Measurements from ENCODE around the gene SPATA25. TPM values are rescaled to one million over a fixed set of nuclear protein-coding genes. Genes with fewer than 3 reads are reported as not detected.

The SPATA25 gene
- total and polyA plus RNA-seq, 4 experiments from 2014 or later, result 0.38 to 4.7 (median 2.8) TPM; not detected in 1

DNA sequence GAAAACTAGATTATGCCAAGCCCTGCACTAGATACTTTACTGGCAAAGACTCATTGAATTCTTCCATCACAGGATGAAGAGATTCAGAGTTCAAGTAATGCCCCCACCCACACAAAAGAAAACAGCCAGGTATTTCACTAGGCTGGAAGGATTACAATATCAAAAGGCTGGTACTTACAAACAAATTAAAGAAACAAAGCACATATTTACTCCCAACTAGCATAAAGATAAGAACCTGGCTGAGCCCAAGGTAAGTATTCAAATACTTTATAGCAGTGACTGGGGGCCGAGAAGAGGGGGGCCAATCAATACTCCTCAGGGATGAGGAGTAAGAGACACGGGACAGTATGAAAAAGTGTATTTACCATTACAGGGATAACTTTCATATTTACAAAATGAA is 33.9 kb downstream of the SPATA25 start:
- no peak for DNase-seq
- Mint-ChIP-seq H3K27me3 (no peaks in the 10 kb centered on the region), H3K36me3 (peaks cover 28 to 33% of the 10 kb centered on the region in 2 donors), H3K4me3 (no peak overlapping the region), H3K4me1 (peaks cover 19 to 62% (median 31%) of the 10 kb centered on the region in 4 donors), H3K9me3 (no peaks in the 10 kb centered on the region), H3K27ac (no peak overlapping the region)
- Histone ChIP-seq H3K4me1 (ENCODE audit: insufficient read depth, low read length) (peaks cover 30% of the 10 kb centered on the region), H3K4me3 (ENCODE audit: low read length in 2 of 2) (no peak overlapping the region), H3K27me3 (ENCODE audit: insufficient read depth, low read length) (no peaks in the 10 kb centered on the region), H3K36me3 (ENCODE audit: insufficient read depth, low read length) (peaks cover 30% of the 10 kb centered on the region), H3K9me3 (ENCODE audit: control insufficient read depth in 1 of 2, low read length in 2 of 2) (no peaks in the 10 kb centered on the region), H3K27ac (ENCODE audit: low read depth, low read length) (no peak overlapping the region)
- POLR2A ChIA-PET (ENCODE audit: partially characterized antibody), result no interaction called here
- intact Hi-C loops (cut with micrococcal nuclease), result loop anchor here (10.0 kb wide), 1 partner anchor 59 kb away; the partner anchor contains the start of genes DNTTIP1 and WFDC3
- CTCF ChIA-PET (ENCODE audit: partially characterized antibody), result no interaction called here

GRCh38 chr20:45852326-45852725 is 35.1 kb downstream of the SPATA25 start:
- intact Hi-C loops (cut with micrococcal nuclease), result loop anchor here (10.0 kb wide), 1 partner anchor 58 kb away; the partner anchor contains the start of genes DNTTIP1 and WFDC3
- POLR2A ChIA-PET (ENCODE audit: partially characterized antibody), result interaction anchor here (0.6 kb wide), 1 partner anchor 14 kb away, joined by 3 read pairs; no protein-coding TSS in a partner anchor
- Mint-ChIP-seq H3K4me3 (no peak overlapping the region), H3K9me3 (no peaks in the 10 kb centered on the region), H3K27me3 (no peaks in the 10 kb centered on the region), H3K27ac (no peak overlapping the region), H3K36me3 (peaks cover 33 to 37% of the 10 kb centered on the region in 2 donors), H3K4me1 (peaks cover 10 to 52% (median 23%) of the 10 kb centered on the region in 4 donors)
- no peak overlapping the region for H3K4me3 ChIP-seq (ENCODE audit: low read length in 2 of 2)
- H3K4me1 ChIP-seq (ENCODE audit: insufficient read depth, low read length), result peaks cover 24% of the 10 kb centered on the region
- no peaks in the 10 kb centered on the region for H3K9me3 ChIP-seq (ENCODE audit: control insufficient read depth in 1 of 2, low read length in 2 of 2)
- H3K27me3 ChIP-seq (ENCODE audit: insufficient read depth, low read length), result no peaks in the 10 kb centered on the region
- no peak for DNase-seq
- H3K27ac ChIP-seq (ENCODE audit: low read depth, low read length), result no peak overlapping the region
- CTCF ChIA-PET (ENCODE audit: partially characterized antibody), result interaction anchor here (0.9 to 1.0 kb wide), 2 partner anchors 28 to 39 kb away, joined by 3 read pairs; no protein-coding TSS in a partner anchor
- H3K36me3 ChIP-seq (ENCODE audit: insufficient read depth, low read length), result peaks cover 35% of the 10 kb centered on the region

DNA sequence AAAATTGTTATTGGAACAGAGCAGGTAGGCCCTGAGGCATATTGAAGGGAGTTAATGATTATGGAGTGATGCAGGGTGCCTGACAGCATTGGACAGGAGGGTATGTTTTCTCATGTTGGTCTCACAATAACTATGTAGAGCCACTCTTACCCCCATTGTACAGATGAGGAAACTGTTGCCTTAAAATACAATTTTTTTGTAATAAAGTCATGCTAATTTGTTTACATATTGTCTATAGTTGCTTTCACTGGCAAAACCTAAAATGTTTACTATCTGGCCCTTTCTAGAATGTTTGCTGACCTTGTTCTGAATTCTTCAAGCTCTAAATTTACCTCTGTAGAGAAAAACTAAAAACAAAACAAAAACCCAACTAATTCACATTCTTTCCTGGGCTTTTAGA is 35.9 kb downstream of the SPATA25 start:
- Mint-ChIP-seq H3K27ac (no peak overlapping the region), H3K9me3 (no peaks in the 10 kb centered on the region), H3K27me3 (no peaks in the 10 kb centered on the region), H3K4me1 (peaks cover 9 to 44% (median 17%) of the 10 kb centered on the region in 4 donors), H3K4me3 (no peak overlapping the region), H3K36me3 (peaks cover 33 to 41% of the 10 kb centered on the region in 2 donors)
- DNase-seq, result no peak
- Histone ChIP-seq H3K4me1 (ENCODE audit: insufficient read depth, low read length) (peaks cover 22% of the 10 kb centered on the region), H3K9me3 (ENCODE audit: control insufficient read depth in 1 of 2, low read length in 2 of 2) (no peaks in the 10 kb centered on the region), H3K36me3 (ENCODE audit: insufficient read depth, low read length) (peaks cover 39% of the 10 kb centered on the region), H3K4me3 (ENCODE audit: low read length in 2 of 2) (no peak overlapping the region), H3K27me3 (ENCODE audit: insufficient read depth, low read length) (no peaks in the 10 kb centered on the region), H3K27ac (ENCODE audit: low read depth, low read length) (no peak overlapping the region)
- ChIA-PET CTCF (ENCODE audit: partially characterized antibody) (no interaction called here), POLR2A (ENCODE audit: partially characterized antibody) (interaction anchor here (0.6 to 1.4 kb wide), 3 partner anchors 13 to 83 kb away, joined by 3 to 5 read pairs (median 4); partner anchors contain the start of gene PCIF1)
- intact Hi-C loops (cut with micrococcal nuclease), result loop anchor here (10.0 kb wide), 1 partner anchor 57 kb away; the partner anchor contains the start of genes DNTTIP1 and WFDC3

DNA sequence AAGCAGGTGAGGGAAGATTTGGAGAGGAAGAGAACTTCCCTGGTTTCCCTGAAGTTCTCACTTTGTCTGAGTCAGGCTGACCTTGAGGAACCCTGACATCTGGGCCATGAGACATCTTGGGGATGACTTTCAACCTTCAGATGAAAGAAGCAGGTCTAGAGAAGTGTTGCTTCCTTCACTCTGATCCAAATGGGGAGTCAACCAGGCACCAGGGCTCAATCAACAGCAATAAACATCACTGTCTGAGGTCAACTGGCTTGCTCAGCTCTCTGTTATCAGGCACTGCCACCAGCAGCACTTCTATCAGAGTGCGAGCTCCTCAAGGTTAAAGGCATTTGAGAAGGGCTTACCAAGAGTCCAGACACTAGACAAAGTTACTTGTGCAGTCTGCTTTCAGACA is 36.5 kb downstream of the SPATA25 start:
- Mint-ChIP-seq H3K27me3 (no peaks in the 10 kb centered on the region), H3K4me3 (no peak overlapping the region), H3K36me3 (peaks cover 36 to 47% of the 10 kb centered on the region in 2 donors), H3K27ac (no peak overlapping the region), H3K9me3 (no peaks in the 10 kb centered on the region), H3K4me1 (peaks cover 8 to 38% (median 13%) of the 10 kb centered on the region in 4 donors)
- H3K4me3 ChIP-seq (ENCODE audit: low read length in 2 of 2), result no peak overlapping the region
- no peaks in the 10 kb centered on the region for H3K9me3 ChIP-seq (ENCODE audit: control insufficient read depth in 1 of 2, low read length in 2 of 2)
- H3K36me3 ChIP-seq (ENCODE audit: insufficient read depth, low read length), result peaks cover 42% of the 10 kb centered on the region
- H3K27ac ChIP-seq (ENCODE audit: low read depth, low read length), result no peak overlapping the region
- ChIA-PET POLR2A (ENCODE audit: partially characterized antibody) (interaction anchor here (0.8 to 1.4 kb wide), 2 partner anchors 17 to 84 kb away, joined by 4 to 5 read pairs; partner anchors contain the start of gene PCIF1), CTCF (ENCODE audit: partially characterized antibody) (no interaction called here)
- no peaks in the 10 kb centered on the region for H3K27me3 ChIP-seq (ENCODE audit: insufficient read depth, low read length)
- DNase-seq, result no peak
- intact Hi-C loops (cut with micrococcal nuclease), result loop anchor here (10.0 kb wide), 1 partner anchor 56 kb away; the partner anchor contains the start of genes DNTTIP1 and WFDC3
- peaks cover 16% of the 10 kb centered on the region for H3K4me1 ChIP-seq (ENCODE audit: insufficient read depth, low read length)

DNA sequence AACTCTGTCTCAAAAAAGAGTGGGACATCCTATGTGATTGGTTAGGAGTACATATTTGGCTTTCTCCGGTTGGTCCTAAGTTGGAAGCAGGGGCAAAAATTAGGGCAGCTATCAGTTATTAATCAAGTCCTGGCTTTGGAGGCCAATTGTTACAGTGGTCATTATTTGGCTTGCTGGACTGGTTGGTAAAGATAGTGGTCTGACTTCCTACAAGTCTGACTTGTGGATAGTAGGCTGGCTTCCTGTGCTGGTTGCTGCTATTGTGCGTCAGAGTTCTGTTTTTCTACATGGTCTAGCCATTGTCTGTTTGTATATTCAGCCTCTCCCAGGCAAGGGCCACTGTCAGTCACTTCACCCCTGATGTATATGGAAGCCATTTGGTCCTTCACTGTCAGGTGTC is 37.2 kb downstream of the SPATA25 start:
- POLR2A ChIA-PET (ENCODE audit: partially characterized antibody), result interaction anchor here (1.3 kb wide), 1 partner anchor 31 kb away, joined by 6 read pairs; the partner anchor contains the start of gene ZSWIM1
- H3K4me3 Mint-ChIP-seq, result peak overlapping the region in 1 of 8 donors; percentile 6
- Histone ChIP-seq H3K36me3 (ENCODE audit: insufficient read depth, low read length) (peaks cover 47% of the 10 kb centered on the region), H3K9me3 (ENCODE audit: control insufficient read depth in 1 of 2, low read length in 2 of 2) (no peaks in the 10 kb centered on the region), H3K4me3 (ENCODE audit: low read length in 2 of 2) (no peak overlapping the region), H3K27me3 (ENCODE audit: insufficient read depth, low read length) (no peaks in the 10 kb centered on the region), H3K27ac (ENCODE audit: low read depth, low read length) (no peak overlapping the region), H3K4me1 (ENCODE audit: insufficient read depth, low read length) (peaks cover 11% of the 10 kb centered on the region)
- no peaks in the 10 kb centered on the region for H3K27me3 Mint-ChIP-seq
- intact Hi-C loops (cut with micrococcal nuclease), result loop anchor here (10.0 kb wide), 1 partner anchor 55 kb away; the partner anchor contains the start of genes DNTTIP1 and WFDC3
- no peak for DNase-seq
- peak overlapping the region in 2 of 7 donors; percentile 18 to 66 for H3K27ac Mint-ChIP-seq
- H3K9me3 Mint-ChIP-seq, result no peaks in the 10 kb centered on the region
- peaks cover 7 to 33% (median 9%) of the 10 kb centered on the region in 4 donors for H3K4me1 Mint-ChIP-seq
- CTCF ChIA-PET (ENCODE audit: partially characterized antibody), result no interaction called here
- H3K36me3 Mint-ChIP-seq, result peaks cover 36 to 52% of the 10 kb centered on the region in 2 donors

DNA sequence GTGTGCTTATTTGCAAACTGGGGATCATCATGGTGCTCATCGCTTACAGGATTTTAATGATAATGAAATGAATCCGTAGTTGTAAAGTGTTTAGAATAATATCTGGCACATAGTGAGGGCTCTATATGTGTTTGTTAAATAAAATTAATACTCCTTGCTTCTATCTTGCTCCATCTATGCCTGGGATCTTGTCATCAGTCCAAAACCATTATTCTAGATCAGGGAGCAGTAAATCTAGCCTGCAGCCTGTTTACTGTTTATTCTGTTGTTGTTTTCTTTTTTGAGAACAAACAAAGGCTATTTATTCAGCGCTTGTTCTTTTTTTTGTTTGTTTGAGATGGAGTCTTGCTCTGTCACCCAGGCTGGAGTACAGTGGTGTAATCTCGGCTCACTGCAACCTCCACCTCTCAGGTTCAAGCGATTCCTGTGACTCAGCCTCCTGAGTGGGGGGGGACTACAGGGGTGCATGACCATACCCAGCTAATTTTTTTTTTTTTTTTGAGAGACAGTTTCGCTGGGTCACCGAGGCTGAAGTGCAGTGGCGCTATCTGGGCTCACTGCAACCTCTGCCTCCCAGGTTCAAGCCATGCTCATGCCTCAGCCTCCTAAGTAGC is 38.3 kb downstream of the SPATA25 start:
- intact Hi-C loops (cut with micrococcal nuclease), result no loop called here

DNA sequence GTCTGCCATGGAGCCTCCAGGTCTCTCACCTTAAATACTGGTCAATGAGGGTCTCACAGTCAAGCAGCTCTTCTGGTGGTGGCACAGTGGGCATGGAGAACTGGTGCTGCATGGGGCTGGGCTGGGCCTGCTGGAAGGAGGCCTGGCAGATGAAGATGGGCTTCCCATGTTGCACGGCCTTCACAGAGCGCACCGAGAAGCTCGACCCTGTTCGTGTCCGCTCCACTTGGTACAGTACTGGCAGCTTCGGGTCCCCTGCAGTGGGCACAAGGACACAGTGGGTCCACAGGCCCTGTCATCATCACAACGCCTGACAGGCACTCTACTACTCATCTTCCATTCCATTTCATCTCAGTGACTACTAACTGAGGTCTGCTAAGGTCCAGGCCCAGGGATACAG is 39.0 kb downstream of the SPATA25 start:
- DNase-seq, result no peak
- Mint-ChIP-seq H3K36me3 (peaks cover 38 to 57% of the 10 kb centered on the region in 2 donors), H3K4me3 (no peak overlapping the region), H3K9me3 (no peaks in the 10 kb centered on the region), H3K27ac (no peak overlapping the region), H3K4me1 (peaks cover under 1 to 16% (median 2%) of the 10 kb centered on the region in 4 donors), H3K27me3 (no peaks in the 10 kb centered on the region)
- Histone ChIP-seq H3K27ac (ENCODE audit: low read depth, low read length) (no peak overlapping the region), H3K9me3 (ENCODE audit: control insufficient read depth in 1 of 2, low read length in 2 of 2) (no peaks in the 10 kb centered on the region), H3K4me3 (ENCODE audit: low read length in 2 of 2) (no peak overlapping the region), H3K36me3 (ENCODE audit: insufficient read depth, low read length) (peaks cover 48% of the 10 kb centered on the region), H3K27me3 (ENCODE audit: insufficient read depth, low read length) (no peaks in the 10 kb centered on the region), H3K4me1 (ENCODE audit: insufficient read depth, low read length) (no peaks in the 10 kb centered on the region)
- ChIA-PET CTCF (ENCODE audit: partially characterized antibody) (no interaction called here), POLR2A (ENCODE audit: partially characterized antibody) (no interaction called here)
- intact Hi-C loops (cut with micrococcal nuclease), result no loop called here

More for the DNA sequence above, 38.3 kb downstream of the SPATA25 start:
- Histone ChIP-seq H3K27ac (ENCODE audit: low read depth, low read length) (no peak overlapping the region), H3K9me3 (ENCODE audit: control insufficient read depth in 1 of 2, low read length in 2 of 2) (no peaks in the 10 kb centered on the region), H3K4me1 (ENCODE audit: insufficient read depth, low read length) (no peaks in the 10 kb centered on the region), H3K27me3 (ENCODE audit: insufficient read depth, low read length) (no peaks in the 10 kb centered on the region), H3K36me3 (ENCODE audit: insufficient read depth, low read length) (peaks cover 48% of the 10 kb centered on the region), H3K4me3 (ENCODE audit: low read length in 2 of 2) (no peak overlapping the region)
- peaks cover 42 to 56% of the 10 kb centered on the region in 2 donors for H3K36me3 Mint-ChIP-seq
- H3K4me1 Mint-ChIP-seq, result peaks cover 2 to 22% (median 6%) of the 10 kb centered on the region in 4 donors
- ChIA-PET POLR2A (ENCODE audit: partially characterized antibody) (interaction anchor here (1.3 kb wide), 1 partner anchor 32 kb away, joined by 6 read pairs; the partner anchor contains the start of gene ZSWIM1), CTCF (ENCODE audit: partially characterized antibody) (interaction anchor here (0.6 kb wide), 1 partner anchor 112 kb away, joined by 3 read pairs; no protein-coding TSS in a partner anchor)
- no peaks in the 10 kb centered on the region for H3K27me3 Mint-ChIP-seq
- H3K4me3 Mint-ChIP-seq, result no peak overlapping the region
- peak overlapping the region in 2 of 7 donors; percentile 6 to 12 for H3K27ac Mint-ChIP-seq
- no peak for DNase-seq
- no peaks in the 10 kb centered on the region for H3K9me3 Mint-ChIP-seq
